IMR-90 (cell line): ENCODE data around the gene PIGZ. TPM values are rescaled to one million over a fixed set of nuclear protein-coding genes. Genes with fewer than 3 reads are reported as not detected.

Experiments used
- ATAC-seq: fragments of 200-7000 bp; cut with Tn5 transposase; 2 replicates; pipeline ENCODE4 v1.9.1; 2020; ENCODE audit warnings: low read depth, mild to moderate bottlenecking, moderate library complexity
- BruUV-seq: library from RNA; stranded (reverse); fragments of 400-500 nt; replicated peaks from 2 replicates; lab custom pipeline; 2021; lab: Mats Ljungman, UMichigan
- CTCF ChIA-PET: fragments of 300-600 bp; formaldehyde crosslinking; extraction: SDS; loops from one replicate; lab custom pipeline; 2021; ENCODE audit warnings: antibody characterized with exemption; lab: Yijun Ruan, JAX
- POLR2A ChIA-PET: fragments of 300-600 bp; sonication (Branson Sonifier 250); formaldehyde crosslinking; loops from one replicate; lab custom pipeline; 2022; ENCODE audit warnings: antibody characterized with exemption; ENCODE audit not compliant: unreplicated experiment; lab: Charles Lee
- DNase-seq: peaks from one replicate; pipeline ENCODE4 v3.0.0; 2013
- H2AFZ ChIP-seq: replicated peaks from 2 replicates; pipeline ENCODE3; 2013; ENCODE audit warnings: low read length, mild to moderate bottlenecking; ENCODE audit not compliant: poor library complexity
- H2AK5ac ChIP-seq: 2 replicates; pipeline ENCODE4 v1.6.1; 2013; ENCODE audit warnings: low read depth, low read length, inconsistent platforms
- H2AK9ac ChIP-seq: replicated peaks from 2 replicates; pipeline ENCODE3; 2013; ENCODE audit warnings: mild to moderate bottlenecking, low read depth, low read length, moderate library complexity; ENCODE audit not compliant: poor library complexity
- H2BK120ac ChIP-seq: 2 replicates; pipeline ENCODE4 v1.6.1; 2013; ENCODE audit warnings: low read depth, low read length, inconsistent platforms
- H2BK15ac ChIP-seq: 3 replicates; pipeline ENCODE4 v1.6.1; 2013; ENCODE audit warnings: low read depth, low read length, inconsistent platforms
- H2BK20ac ChIP-seq: 2 replicates; pipeline ENCODE4 v1.6.1; 2013; ENCODE audit warnings: low read depth, mild to moderate bottlenecking, inconsistent platforms, low read length, moderate library complexity
- H2BK5ac ChIP-seq: 2 replicates; pipeline ENCODE4 v1.6.1; 2013; ENCODE audit warnings: mild to moderate bottlenecking, low read depth, low read length, inconsistent platforms; ENCODE audit not compliant: poor library complexity, severe bottlenecking
- H3K14ac ChIP-seq: replicated peaks from 2 replicates; pipeline ENCODE4 v1.6.1; 2013; ENCODE audit warnings: low read depth, low read length, inconsistent platforms
- H3K18ac ChIP-seq: 2 replicates; pipeline ENCODE4 v1.6.1; 2013; ENCODE audit warnings: low read depth, low read length, control low read depth
- H3K23ac ChIP-seq: 2 replicates; pipeline ENCODE4 v1.6.1; 2013; ENCODE audit warnings: low read depth, low read length, inconsistent platforms
- H3K27ac ChIP-seq: 2 replicates; pipeline ENCODE4 v1.5.1; 2013; ENCODE audit warnings: mild to moderate bottlenecking, control low read depth, low read length; ENCODE audit not compliant: insufficient read depth
- H3K27me3 ChIP-seq: 2 replicates; pipeline ENCODE4 v1.6.1; 2013; ENCODE audit warnings: low read length; ENCODE audit not compliant: control insufficient read depth, insufficient read depth
- H3K36me3 ChIP-seq: 2 replicates; pipeline ENCODE4 v1.6.1; 2013; ENCODE audit warnings: low read length, mixed read lengths; ENCODE audit not compliant: control insufficient read depth, insufficient read depth
- H3K4ac ChIP-seq: 2 replicates; pipeline ENCODE4 v1.6.1; 2013; ENCODE audit warnings: low read depth, low read length, inconsistent platforms
- H3K4me1 ChIP-seq: 2 replicates; pipeline ENCODE4 v1.6.1; 2013; ENCODE audit warnings: low read length, mixed read lengths; ENCODE audit not compliant: control insufficient read depth, insufficient read depth
- H3K4me2 ChIP-seq: 2 replicates; pipeline ENCODE4 v1.6.1; 2013; ENCODE audit warnings: low read depth, mild to moderate bottlenecking, control low read depth, low read length, moderate library complexity
- H3K4me3 ChIP-seq: 2 replicates; pipeline ENCODE4 v1.5.1; 2013; ENCODE audit warnings: low read depth, mild to moderate bottlenecking, control low read depth, low read length, moderate library complexity; ENCODE audit not compliant: insufficient read depth
- H3K56ac ChIP-seq: 2 replicates; pipeline ENCODE4 v1.6.1; 2013; ENCODE audit warnings: low read length, inconsistent platforms; ENCODE audit not compliant: insufficient read depth; ENCODE audit errors: extremely low read depth
- H3K79me1 ChIP-seq, 2 experiments: 2 replicates each; pipeline ENCODE4 v1.6.1; 2013; ENCODE audit warnings: low read length in 2 of 2, inconsistent platforms in 1 of 2, low read depth in 1 of 2
- H3K9ac ChIP-seq: 2 replicates; pipeline ENCODE4 v1.6.1; 2013; ENCODE audit warnings: low read depth, low read length, control low read depth
- H3K9me1 ChIP-seq: 2 replicates; pipeline ENCODE4 v1.6.1; 2013; ENCODE audit warnings: low read length, inconsistent platforms; ENCODE audit not compliant: insufficient read depth
- H3K9me3 ChIP-seq: 2 replicates; pipeline ENCODE4 v1.6.1; 2013; ENCODE audit warnings: low read length; ENCODE audit not compliant: control insufficient read depth, insufficient read depth
- H4K20me1 ChIP-seq: 2 replicates; pipeline ENCODE4 v1.6.1; 2013; ENCODE audit warnings: low read length, inconsistent platforms; ENCODE audit not compliant: insufficient read depth
- H4K5ac ChIP-seq: 2 replicates; pipeline ENCODE4 v1.6.1; 2013; ENCODE audit warnings: mild to moderate bottlenecking, low read depth, low read length, control low read depth
- H4K8ac ChIP-seq, 2 experiments: 2 replicates each; pipeline ENCODE4 v1.6.1; 2013; ENCODE audit warnings: low read depth in 2 of 2, low read length in 2 of 2, control low read depth in 1 of 2, inconsistent platforms in 1 of 2
- H4K91ac ChIP-seq: 2 replicates; pipeline ENCODE4 v1.6.1; 2013; ENCODE audit warnings: low read depth, low read length, inconsistent platforms; ENCODE audit not compliant: insufficient read depth
- BHLHE40 ChIP-seq: fragments of 150-350 bp; IDR thresholded peaks from 2 replicates; pipeline ENCODE4 v1.6.1; 2016; ENCODE audit warnings: mild to moderate bottlenecking, low read depth, low read length
- CEBPB ChIP-seq: IDR thresholded peaks from 2 replicates; pipeline ENCODE4 v1.6.1; 2012; ENCODE audit warnings: low read depth, low read length, improper control_type of control experiment
- CHD1 ChIP-seq: IDR thresholded peaks from 2 replicates; pipeline ENCODE4 v1.6.1; 2012; ENCODE audit warnings: low read depth, low read length, improper control_type of control experiment
- FOS ChIP-seq: fragments of 150-350 bp; IDR thresholded peaks from 2 replicates; pipeline ENCODE4 v1.6.1; 2016; ENCODE audit warnings: low read depth, low read length
- MAFK ChIP-seq: IDR thresholded peaks from 2 replicates; pipeline ENCODE4 v1.6.1; 2012; ENCODE audit warnings: low read depth, low read length, improper control_type of control experiment
- MAZ ChIP-seq: IDR thresholded peaks from 2 replicates; pipeline ENCODE4 v1.6.1; 2012; ENCODE audit warnings: low read depth, mild to moderate bottlenecking, low read length, improper control_type of control experiment, moderate library complexity, borderline replicate concordance
- MXI1 ChIP-seq: IDR thresholded peaks from 2 replicates; pipeline ENCODE4 v1.6.1; 2012; ENCODE audit warnings: low read depth, mild to moderate bottlenecking, low read length, moderate library complexity, borderline replicate concordance
- NFE2L2 ChIP-seq: fragments of 150-350 bp; IDR thresholded peaks from 2 replicates; pipeline ENCODE4 v1.6.1; 2016; ENCODE audit warnings: low read depth, mild to moderate bottlenecking, low read length
- POLR2A ChIP-seq: IDR thresholded peaks from 2 replicates; pipeline ENCODE4 v1.6.1; 2012; ENCODE audit warnings: mild to moderate bottlenecking, low read depth, low read length
- RAD21 ChIP-seq: IDR thresholded peaks from 2 replicates; pipeline ENCODE4 v1.6.1; 2012; ENCODE audit warnings: low read length, improper control_type of control experiment
- RCOR1 ChIP-seq: IDR thresholded peaks from 2 replicates; pipeline ENCODE4 v1.6.1; 2012; ENCODE audit warnings: mild to moderate bottlenecking, low read length, improper control_type of control experiment; ENCODE audit not compliant: insufficient replicate concordance
- RFX5 ChIP-seq: IDR thresholded peaks from 2 replicates; pipeline ENCODE4 v1.8.0; 2012; ENCODE audit warnings: low read depth, mild to moderate bottlenecking, low read length, moderate library complexity
- SMC3 ChIP-seq: fragments of 150-350 bp; IDR thresholded peaks from 2 replicates; pipeline ENCODE4 v1.6.1; 2016; ENCODE audit warnings: low read depth, mild to moderate bottlenecking, antibody characterized with exemption, low read length, moderate library complexity
- WGBS, 2 experiments: methylation state at CpG; one replicate each; pipeline versions ENCODE4 v1.1.5 to v1.1.7; 2013; ENCODE audit warnings: missing lambda C conversion rate in 2 of 2; ENCODE audit not compliant: insufficient read length in 1 of 2; ENCODE audit errors: extremely low coverage in 2 of 2; 5-methylcytosine and 5-hydroxymethylcytosine counted together
- dilution Hi-C: fragments of 300-500 bp; cut with HindIII; formaldehyde crosslinking; loops from one replicate; pipeline ENCODE4 v1.14.3; 2018; ENCODE audit warnings: low sequenced_read_pairs; ENCODE audit not compliant: unreplicated experiment
- in situ Hi-C: fragments of 300-500 bp; cut with MboI; formaldehyde crosslinking; loops from 3 replicates; pipeline ENCODE4 v1.14.3; 2019; ENCODE audit warnings: low sequenced_read_pairs, inconsistent platforms, mixed read lengths
- intact Hi-C: fragments of 100-400 bp; cut with micrococcal nuclease; formaldehyde crosslinking; loops from 2 replicates; pipeline ENCODE4 v1.10.0; 2022
- polyA plus RNA-seq, 3 experiments: library from polyadenylated mRNA; depleted of rRNA; stranded (reverse); fragments of >200 nt; gene quantifications; 2 replicates each; pipeline ENCODE4 v1.2.3, GENCODE V29; 2012; ENCODE audit warnings: low replicate concordance in 1 of 3
- total RNA-seq: library from RNA; depleted of rRNA; stranded (reverse); fragments of >200 nt; gene quantifications from 2 replicates; pipeline ENCODE4 v1.2.3, GENCODE V29; 2012
- TF ChIP-seq, protein P1 (sequence below): conservative IDR thresholded peaks from 2 replicates; pipeline ENCODE4 v1.5.1; 2012; ENCODE audit warnings: mild to moderate bottlenecking, low read depth, low read length, improper control_type of control experiment
- TF ChIP-seq, protein P2 (sequence below): fragments of 150-350 bp; IDR thresholded peaks from 2 replicates; pipeline ENCODE4 v1.6.1; 2017; ENCODE audit warnings: mild to moderate bottlenecking, antibody characterized with exemption, low read length, low read depth

Gene PIGZ
- total and polyA plus RNA-seq, 2 of the 4 experiments (the other 2 are of a cell fraction): 0.18 to 0.86 TPM

DNA sequence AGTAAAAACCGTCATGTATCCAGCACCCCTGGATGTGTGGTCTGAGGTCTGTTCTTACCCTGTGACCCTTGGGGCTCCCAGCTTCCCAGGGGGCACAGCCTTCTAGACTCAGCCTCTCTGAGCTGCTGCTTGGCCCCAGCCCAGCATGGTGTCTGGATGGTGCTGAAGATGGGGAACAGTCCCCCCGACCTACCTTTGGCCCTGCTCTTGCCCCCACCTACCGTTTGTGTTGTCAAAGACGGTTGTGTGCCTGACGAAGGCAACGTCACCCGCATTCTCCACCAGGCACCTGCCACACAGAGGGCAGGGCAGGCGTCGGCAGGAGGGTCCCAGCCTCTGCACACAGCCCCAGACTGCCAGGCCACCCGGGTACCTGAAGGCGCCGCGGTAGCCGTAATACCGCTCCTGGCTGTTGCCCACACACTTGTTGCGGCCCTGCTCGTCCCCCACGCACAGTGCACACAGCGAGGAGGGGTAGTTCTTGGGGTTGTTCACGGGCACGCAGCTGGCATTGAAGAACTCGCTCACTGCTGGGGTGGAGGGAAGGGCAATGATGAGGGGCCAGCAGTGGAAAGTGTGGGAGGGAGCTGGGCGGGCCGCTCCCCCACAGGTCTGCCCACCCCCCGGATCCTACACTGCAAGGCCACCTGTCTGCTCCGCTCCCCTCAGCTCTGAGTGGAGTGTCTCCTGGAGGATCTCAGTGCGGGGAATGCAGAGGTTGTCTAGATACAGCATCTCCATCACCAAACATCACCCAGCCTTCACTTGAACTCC is 40.0 kb upstream of the PIGZ start:
- no peak overlapping the region for H3K27ac ChIP-seq
- no peak overlapping the region for H4K5ac ChIP-seq
- no peaks in the 10 kb centered on the region for H3K9me3 ChIP-seq
- dilution Hi-C loops: no loop called here
- H3K9ac ChIP-seq: no peak overlapping the region
- H3K36me3 ChIP-seq: no peaks in the 10 kb centered on the region
- H3K56ac ChIP-seq: no peak overlapping the region
- H2BK15ac ChIP-seq: no peak overlapping the region
- no peak overlapping the region for H3K18ac ChIP-seq
- H3K14ac ChIP-seq: no peak overlapping the region
- H2BK20ac ChIP-seq: no peak overlapping the region
- H4K91ac ChIP-seq: no peak overlapping the region
- in situ Hi-C loops: no loop called here
- no peak overlapping the region for H2BK5ac ChIP-seq
- peaks cover 0 to 4% of the 10 kb centered on the region in 2 experiments; a peak in 1 of 4 replicates for H3K79me1 ChIP-seq
- H3K27me3 ChIP-seq: peaks cover 8% of the 10 kb centered on the region
- CTCF ChIA-PET: interaction anchor here (0.5 kb wide), 1 partner anchor 18 kb away, joined by 3 read pairs; no protein-coding TSS in a partner anchor
- H3K4me1 ChIP-seq: peaks cover 2% of the 10 kb centered on the region; the same call in 1 of the 2 replicates
- H3K4ac ChIP-seq: no peak overlapping the region
- H4K8ac ChIP-seq: no peak overlapping the region
- H2AFZ ChIP-seq: no peak overlapping the region
- H3K4me3 ChIP-seq: no peak overlapping the region
- ATAC-seq: no peak
- H2AK9ac ChIP-seq: no peak overlapping the region
- H4K20me1 ChIP-seq: no peaks in the 10 kb centered on the region
- no TSS peak for BruUV-seq
- peaks cover 5% of the 10 kb centered on the region for H3K9me1 ChIP-seq
- no peak overlapping the region for H2AK5ac ChIP-seq
- H3K4me2 ChIP-seq: no peak overlapping the region
- no peak overlapping the region for H2BK120ac ChIP-seq
- POLR2A ChIA-PET: no interaction called here
- intact Hi-C loops: loop anchor here (10.0 kb wide), 1 partner anchor 506 kb away; no protein-coding TSS in a partner anchor
- no peak for DNase-seq
- WGBS, 2 experiments: 89% methylated on average over 9 of the region's 27 CpGs; no CpG with 5 or more reads in 1 of the 2 experiments
- H3K23ac ChIP-seq: no peak overlapping the region
- TF ChIP-seq, protein P1, sequence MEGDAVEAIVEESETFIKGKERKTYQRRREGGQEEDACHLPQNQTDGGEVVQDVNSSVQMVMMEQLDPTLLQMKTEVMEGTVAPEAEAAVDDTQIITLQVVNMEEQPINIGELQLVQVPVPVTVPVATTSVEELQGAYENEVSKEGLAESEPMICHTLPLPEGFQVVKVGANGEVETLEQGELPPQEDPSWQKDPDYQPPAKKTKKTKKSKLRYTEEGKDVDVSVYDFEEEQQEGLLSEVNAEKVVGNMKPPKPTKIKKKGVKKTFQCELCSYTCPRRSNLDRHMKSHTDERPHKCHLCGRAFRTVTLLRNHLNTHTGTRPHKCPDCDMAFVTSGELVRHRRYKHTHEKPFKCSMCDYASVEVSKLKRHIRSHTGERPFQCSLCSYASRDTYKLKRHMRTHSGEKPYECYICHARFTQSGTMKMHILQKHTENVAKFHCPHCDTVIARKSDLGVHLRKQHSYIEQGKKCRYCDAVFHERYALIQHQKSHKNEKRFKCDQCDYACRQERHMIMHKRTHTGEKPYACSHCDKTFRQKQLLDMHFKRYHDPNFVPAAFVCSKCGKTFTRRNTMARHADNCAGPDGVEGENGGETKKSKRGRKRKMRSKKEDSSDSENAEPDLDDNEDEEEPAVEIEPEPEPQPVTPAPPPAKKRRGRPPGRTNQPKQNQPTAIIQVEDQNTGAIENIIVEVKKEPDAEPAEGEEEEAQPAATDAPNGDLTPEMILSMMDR: no peak
- no peak for TF ChIP-seq MAFK
- no peak for TF ChIP-seq MAZ
- no peak for TF ChIP-seq SMC3
- no peak for TF ChIP-seq CHD1
- TF ChIP-seq BHLHE40: no peak
- TF ChIP-seq RFX5: no peak
- TF ChIP-seq NFE2L2: no peak
- TF ChIP-seq, protein P2, sequence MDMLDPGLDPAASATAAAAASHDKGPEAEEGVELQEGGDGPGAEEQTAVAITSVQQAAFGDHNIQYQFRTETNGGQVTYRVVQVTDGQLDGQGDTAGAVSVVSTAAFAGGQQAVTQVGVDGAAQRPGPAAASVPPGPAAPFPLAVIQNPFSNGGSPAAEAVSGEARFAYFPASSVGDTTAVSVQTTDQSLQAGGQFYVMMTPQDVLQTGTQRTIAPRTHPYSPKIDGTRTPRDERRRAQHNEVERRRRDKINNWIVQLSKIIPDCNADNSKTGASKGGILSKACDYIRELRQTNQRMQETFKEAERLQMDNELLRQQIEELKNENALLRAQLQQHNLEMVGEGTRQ: no peak
- TF ChIP-seq CEBPB: no peak
- no peak for TF ChIP-seq POLR2A
- TF ChIP-seq RCOR1: no peak
- no peak for TF ChIP-seq MXI1
- TF ChIP-seq FOS: no peak
- no peak for TF ChIP-seq RAD21
